Stimulated activated CD8-positive, alpha-beta memory T cell treated with anti-CD3 and anti-CD28 coated beads, Interleukin-4, amount 100 ng/mL, for 24 hours (primary cell): ENCODE measurements around the gene LY6G5C.
A peak's percentile ranks its signal among the peaks of the same experiment; 100 is the strongest.

Experiments used
- DNase-seq: peaks from one replicate; pipeline ENCODE4 v3.0.0-alpha.2; 2020; ENCODE audit warnings: low read depth

LY6G5C gene

DNA sequence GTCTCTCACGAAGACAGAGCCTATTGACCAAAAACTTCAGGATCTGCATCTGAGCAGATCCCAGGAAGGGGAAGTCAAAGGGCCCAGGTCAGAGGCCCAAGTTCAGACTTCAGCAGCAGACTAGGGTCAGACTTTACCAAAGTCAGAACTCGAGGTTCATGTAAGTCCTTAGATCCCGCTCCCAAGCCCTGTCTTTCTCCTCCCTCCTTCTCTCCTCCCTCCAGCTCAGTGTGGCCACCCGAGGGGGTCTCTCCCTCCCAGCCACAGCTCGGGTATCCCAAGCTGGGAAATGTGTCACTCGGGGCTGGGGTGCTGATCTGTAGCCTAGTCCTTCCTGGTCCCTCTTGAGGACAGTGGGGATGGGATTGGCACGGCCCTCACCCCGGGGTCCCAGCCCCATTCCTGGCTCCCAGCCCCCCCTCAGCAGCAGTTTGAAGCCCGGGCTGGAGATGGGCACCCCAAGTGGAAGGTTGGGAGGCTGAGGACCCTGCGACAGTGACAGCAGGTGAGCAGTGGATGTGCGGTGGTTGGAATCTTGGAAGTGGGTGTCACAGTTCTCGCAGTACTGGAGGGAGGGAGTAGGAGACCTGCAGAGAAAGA is 18.6 kb downstream of the LY6G5C start:
- no peak for DNase-seq

GRCh38 chr6:31661262-31662123 is 19.4 kb downstream of the LY6G5C start:
- no peak for DNase-seq

- peak; percentile 68 for DNase-seq
These were observed 20.2 kb downstream of the LY6G5C start, which contains the start of gene C6orf47 for GRCh38 chr6:31660381-31661261. Gene C6orf47 (minus strand): TSS chr6:31660778. CDS start chr6:31659947, 831 bp downstream.

GRCh38 chr6:31659649-31660380 is 21.1 kb downstream of the LY6G5C start:
- no peak for DNase-seq

GRCh38 chr6:31658983-31659648 is 21.8 kb downstream of the LY6G5C start:
- no peak for DNase-seq

GRCh38 chr6:31658158-31658688 is 22.6 kb downstream of the LY6G5C start:
- DNase-seq = no peak

GRCh38 chr6:31657406-31658157 is 23.3 kb downstream of the LY6G5C start:
- DNase-seq = no peak

GRCh38 chr6:31655349-31656237 is 25.3 kb downstream of the LY6G5C start, which contains the start of gene APOM:
Gene APOM (plus strand): TSS chr6:31655894. CDS start chr6:31655967, 73 bp downstream.
- no peak for DNase-seq

- no peak for DNase-seq
These were observed 26.1 kb downstream of the LY6G5C start for GRCh38 chr6:31654574-31655348.

DNA sequence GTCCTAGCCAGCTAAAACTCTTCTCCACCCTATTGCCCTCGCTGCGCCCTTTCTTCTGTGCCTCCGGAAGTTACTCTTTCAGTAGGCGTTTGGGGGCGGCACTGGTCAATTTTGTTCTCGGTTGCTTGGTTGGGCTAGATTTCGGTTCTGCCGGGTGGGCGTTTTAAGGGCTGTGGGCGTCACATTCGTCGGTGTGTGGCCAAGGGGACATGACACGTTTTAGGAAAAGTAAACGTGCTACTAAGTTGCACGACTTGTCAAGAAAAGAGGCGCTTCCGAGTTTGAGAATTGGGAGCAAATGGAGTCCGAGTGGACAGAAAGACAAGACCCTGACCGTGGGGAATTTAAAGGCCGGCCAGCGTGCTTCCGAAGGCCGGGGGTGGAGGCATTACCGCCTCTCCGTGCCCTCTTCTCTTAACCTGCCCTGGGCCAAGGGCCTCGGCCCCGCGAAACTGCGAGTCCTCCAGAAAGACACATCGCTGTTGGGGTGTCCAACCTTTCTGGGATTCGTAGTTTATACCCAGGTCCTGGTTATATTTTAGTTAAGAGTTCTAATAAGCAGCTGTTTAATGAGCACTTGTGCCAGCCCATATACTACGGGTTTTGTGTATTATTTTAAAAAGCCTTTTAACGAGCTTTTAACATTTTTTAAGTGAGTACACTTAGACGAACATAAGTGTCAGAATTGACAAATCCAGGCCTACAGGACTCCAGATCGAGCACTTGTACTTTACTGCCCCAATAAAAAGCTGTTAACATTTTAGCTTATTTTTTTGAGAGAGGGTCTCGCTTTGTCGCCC is 27.7 kb downstream of the LY6G5C start:
- DNase-seq = peak; percentile 77

DNA sequence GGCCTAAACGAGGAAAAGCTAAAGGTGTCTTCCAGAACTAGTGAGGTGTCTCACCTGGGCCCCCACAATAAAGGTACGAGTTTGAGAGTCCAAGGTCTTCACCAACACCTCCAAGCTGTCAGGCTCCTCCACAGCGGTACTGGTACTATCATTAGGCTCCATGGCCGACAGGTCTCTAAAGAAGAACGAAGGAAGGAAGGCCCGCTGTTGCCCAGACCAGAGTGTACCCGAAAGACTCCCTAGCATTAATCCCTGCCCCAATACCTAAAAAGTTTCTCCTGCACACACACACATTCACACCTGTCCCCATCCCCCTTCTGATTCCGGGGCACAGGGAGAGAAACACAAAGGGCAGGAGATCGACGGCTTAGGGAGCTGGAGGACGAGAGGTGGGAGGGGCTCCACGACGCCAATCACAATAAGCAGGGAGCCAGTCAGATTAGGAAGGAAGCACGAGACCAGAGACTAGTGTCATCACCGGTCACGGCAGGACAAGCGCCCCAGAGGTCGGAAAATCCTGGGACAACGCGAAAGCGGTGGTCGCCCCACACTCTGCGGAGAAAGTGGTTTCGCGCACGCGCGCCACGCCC is 29.2 kb downstream of the LY6G5C start:
- no peak for DNase-seq

GRCh38 chr6:31645325-31645724 is 35.5 kb downstream of the LY6G5C start:
- no peak for DNase-seq

DNA sequence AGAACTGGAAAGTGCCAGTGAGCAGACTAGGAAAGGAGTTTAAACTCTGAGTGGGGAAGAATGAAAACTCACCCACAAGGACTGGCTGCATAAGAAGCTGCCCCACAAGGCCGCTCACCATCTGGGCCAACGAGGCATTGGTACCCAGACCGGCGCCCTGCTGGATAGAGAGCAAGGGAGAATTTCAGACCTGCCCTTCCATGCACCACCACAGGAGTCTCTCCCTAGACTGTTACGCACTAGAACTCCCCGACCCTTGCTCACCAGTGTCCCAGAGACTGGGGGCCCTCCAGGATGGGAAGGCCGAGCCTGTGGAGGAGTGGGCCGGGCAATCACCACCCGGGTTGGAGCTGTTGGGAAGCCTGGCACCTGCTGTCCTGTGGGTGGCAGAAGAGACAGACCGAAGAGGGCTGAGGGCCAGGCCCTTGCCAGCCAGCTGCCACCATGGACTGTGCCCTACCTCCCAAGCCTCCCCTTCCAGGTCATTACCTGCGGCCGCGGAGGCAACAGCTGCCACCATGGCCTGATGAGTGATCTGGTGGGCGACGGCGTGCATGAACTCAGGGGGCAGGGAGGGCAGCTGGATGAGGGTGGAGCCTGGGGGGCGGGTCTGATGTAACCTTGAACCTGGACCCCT is 36.9 kb downstream of the LY6G5C start:
- DNase-seq = no peak

GRCh38 chr6:31642798-31643570 is 37.9 kb downstream of the LY6G5C start:
- DNase-seq = no peak

DNA sequence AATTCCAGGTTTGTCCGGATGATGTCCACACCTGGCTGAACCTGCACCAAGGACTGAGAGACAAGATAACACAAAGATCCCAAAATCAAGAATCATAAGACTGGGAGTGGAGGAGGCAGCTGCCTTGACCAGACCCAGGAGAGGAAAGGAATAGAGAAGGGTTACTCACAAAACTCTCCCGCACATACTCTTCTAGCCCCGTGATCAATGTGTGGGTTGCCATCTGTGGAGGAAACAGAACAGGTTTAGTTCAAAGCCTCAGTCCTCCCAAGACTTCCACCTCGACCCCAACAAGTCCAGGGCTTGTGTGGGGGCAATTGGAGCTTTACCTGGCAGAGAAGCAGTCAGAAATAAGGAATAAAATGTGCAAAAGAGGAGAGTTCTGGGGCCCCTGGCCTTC is 39.5 kb downstream of the LY6G5C start:
- no peak for DNase-seq

DNA sequence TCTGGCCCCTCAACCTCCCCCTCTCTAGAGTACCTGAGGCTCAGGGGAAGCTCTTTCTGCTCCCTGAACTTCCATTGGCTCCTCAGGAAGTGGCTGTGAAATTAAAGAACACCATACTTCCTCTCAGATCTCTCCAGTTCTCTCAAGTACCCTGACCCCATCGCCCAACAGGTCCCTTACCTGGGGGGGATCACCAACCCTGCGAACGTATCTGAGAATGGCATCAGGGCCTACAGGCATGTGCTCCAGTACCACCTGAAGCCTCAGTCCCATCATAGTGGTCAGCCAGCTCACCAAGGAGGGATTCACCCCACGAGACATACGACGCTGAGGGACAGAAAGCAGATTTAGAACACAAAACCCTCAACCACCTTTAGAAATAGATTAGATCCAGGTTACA is 40.3 kb downstream of the LY6G5C start:
- no peak for DNase-seq
